ENCODE measurements around the gene LTB4R. TPM values are rescaled to one million over a fixed set of nuclear protein-coding genes. Genes with fewer than 3 reads are reported as not detected.

The LTB4R gene
- total and polyA plus RNA-seq, 4 experiments from 2014 or later = 9.6 to 20.0 (median 15.1) TPM

DNA sequence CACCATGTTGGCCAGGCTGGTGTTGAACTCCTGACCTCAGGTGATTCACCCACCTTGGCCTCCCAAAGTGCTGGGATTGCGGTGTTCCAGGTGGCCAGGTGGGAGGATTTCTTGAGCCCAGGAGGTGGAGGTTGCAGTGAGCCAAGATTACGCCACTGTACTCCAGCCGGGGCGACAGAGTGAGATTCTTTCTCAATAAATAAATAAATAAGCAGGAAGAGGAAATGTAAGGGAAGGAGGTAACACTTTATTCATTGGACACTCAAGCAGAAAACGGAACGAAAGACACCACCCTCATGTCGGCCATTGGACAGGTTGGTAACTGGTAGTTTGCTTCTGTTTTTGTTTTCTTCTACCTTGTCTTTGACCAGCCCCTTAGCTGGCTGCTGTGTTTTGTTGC is 43.7 kb downstream of the LTB4R start:
- peaks cover 8% of the 10 kb centered on the region for H3K27me3 ChIP-seq (ENCODE audit: insufficient read depth, low read length)
- Mint-ChIP-seq H3K27me3 (peaks cover 29% of the 10 kb centered on the region in 2 donors), H3K9me3 (peaks cover 0 to 6% (median 2%) of the 10 kb centered on the region in 8 donors), H3K27ac (no peak overlapping the region), H3K4me1 (no peaks in the 10 kb centered on the region), H3K4me3 (no peak overlapping the region), H3K36me3 (no peaks in the 10 kb centered on the region)
- no peak for DNase-seq
- no peaks in the 10 kb centered on the region for H3K9me3 ChIP-seq (ENCODE audit: control insufficient read depth in 1 of 2, low read length in 2 of 2)
- H3K4me3 ChIP-seq (ENCODE audit: low read length in 2 of 2) = no peak overlapping the region
- no peaks in the 10 kb centered on the region for H3K4me1 ChIP-seq (ENCODE audit: insufficient read depth, low read length)
- ChIA-PET POLR2A (ENCODE audit: partially characterized antibody) (no interaction called here), CTCF (ENCODE audit: partially characterized antibody) (interaction anchor here (0.7 kb wide), 1 partner anchor 120 kb away, joined by 3 read pairs; no protein-coding TSS in a partner anchor)
- H3K27ac ChIP-seq (ENCODE audit: low read depth, low read length) = no peak overlapping the region
- no peaks in the 10 kb centered on the region for H3K36me3 ChIP-seq (ENCODE audit: insufficient read depth, low read length)
- intact Hi-C loops (cut with micrococcal nuclease) = no loop called here

DNA sequence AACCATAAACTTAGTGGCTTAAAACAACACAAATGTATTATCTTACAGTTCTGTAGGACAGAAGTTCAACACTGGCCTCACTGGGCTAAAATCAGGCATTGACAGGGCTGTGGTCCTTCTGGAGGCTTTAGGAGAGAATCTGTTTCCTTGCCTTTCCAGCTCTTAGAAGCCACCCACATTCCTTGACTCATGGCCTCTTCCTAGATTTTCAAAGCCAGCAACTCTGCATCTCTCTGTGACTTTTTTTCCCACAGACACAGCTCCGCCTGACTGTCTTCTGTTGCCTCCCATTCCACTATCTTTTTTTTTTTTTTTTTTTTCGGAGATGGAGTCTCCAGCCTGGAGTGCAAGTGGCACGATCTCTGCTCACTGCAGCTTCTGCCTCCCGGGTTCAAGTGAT is 44.9 kb downstream of the LTB4R start:
- H3K27me3 Mint-ChIP-seq = peaks cover 23 to 30% of the 10 kb centered on the region in 2 donors
- no peaks in the 10 kb centered on the region for H3K9me3 ChIP-seq (ENCODE audit: control insufficient read depth in 1 of 2, low read length in 2 of 2)
- H3K4me3 ChIP-seq (ENCODE audit: low read length in 2 of 2) = no peak overlapping the region
- intact Hi-C loops (cut with micrococcal nuclease) = no loop called here
- no peaks in the 10 kb centered on the region for H3K36me3 ChIP-seq (ENCODE audit: insufficient read depth, low read length)
- H3K4me3 Mint-ChIP-seq = no peak overlapping the region
- CTCF ChIA-PET (ENCODE audit: partially characterized antibody) = interaction anchor here (1.0 kb wide), 1 partner anchor 75 kb away, joined by 3 read pairs; no protein-coding TSS in a partner anchor
- no peaks in the 10 kb centered on the region for H3K4me1 Mint-ChIP-seq
- H3K27me3 ChIP-seq (ENCODE audit: insufficient read depth, low read length) = peaks cover 7% of the 10 kb centered on the region
- H3K36me3 Mint-ChIP-seq = peaks cover 3 to 5% of the 10 kb centered on the region in 2 donors
- no peak overlapping the region for H3K27ac ChIP-seq (ENCODE audit: low read depth, low read length)
- H3K27ac Mint-ChIP-seq = no peak overlapping the region
- peaks cover 0 to 15% (median 5%) of the 10 kb centered on the region in 8 donors for H3K9me3 Mint-ChIP-seq
- no peak for DNase-seq
- POLR2A ChIA-PET (ENCODE audit: partially characterized antibody) = no interaction called here
- H3K4me1 ChIP-seq (ENCODE audit: insufficient read depth, low read length) = no peaks in the 10 kb centered on the region

DNA sequence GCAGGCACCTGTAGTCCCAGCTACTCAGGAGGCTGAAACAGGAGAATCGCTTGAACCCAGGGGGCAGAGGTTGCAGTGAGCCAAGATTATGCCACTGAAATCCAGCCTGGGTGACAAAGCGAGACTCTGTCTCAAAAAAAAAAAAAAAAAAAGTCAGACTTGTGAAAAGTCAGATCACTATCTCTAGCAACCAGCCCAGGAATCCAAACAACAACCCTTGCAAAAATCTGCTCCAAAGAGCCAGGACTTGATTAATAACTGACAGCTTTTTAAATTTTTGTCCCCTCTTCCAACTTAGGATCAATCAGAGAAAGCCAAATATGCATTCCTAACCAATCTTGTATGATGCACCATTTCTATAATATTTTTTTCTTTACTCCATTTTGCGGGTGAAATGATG is 49.0 kb downstream of the LTB4R start:
- peaks cover 4% of the 10 kb centered on the region for H3K4me1 ChIP-seq (ENCODE audit: insufficient read depth, low read length)
- no peaks in the 10 kb centered on the region for H3K36me3 ChIP-seq (ENCODE audit: insufficient read depth, low read length)
- intact Hi-C loops (cut with micrococcal nuclease) = loop anchor here (10.0 kb wide), 1 partner anchor 315 kb away; no protein-coding TSS in a partner anchor
- no peaks in the 10 kb centered on the region for H3K9me3 ChIP-seq (ENCODE audit: control insufficient read depth in 1 of 2, low read length in 2 of 2)
- Mint-ChIP-seq H3K9me3 (peaks cover 0 to 15% (median 5%) of the 10 kb centered on the region in 8 donors), H3K27me3 (peaks cover 12 to 27% of the 10 kb centered on the region in 2 donors), H3K36me3 (peaks cover 3 to 5% of the 10 kb centered on the region in 2 donors), H3K27ac (no peak overlapping the region), H3K4me3 (no peak overlapping the region), H3K4me1 (peaks cover 0 to 3% (median 1%) of the 10 kb centered on the region in 4 donors)
- H3K4me3 ChIP-seq (ENCODE audit: low read length in 2 of 2) = no peak overlapping the region
- DNase-seq = no peak
- POLR2A ChIA-PET (ENCODE audit: partially characterized antibody) = interaction anchor here (1.2 kb wide), 1 partner anchor 70 kb away, joined by 3 read pairs; the partner anchor contains the start of gene KHNYN
- CTCF ChIA-PET (ENCODE audit: partially characterized antibody) = interaction anchor here (2.9 to 3.4 kb wide), 2 partner anchors 27 to 71 kb away, joined by 11 to 14 read pairs; no protein-coding TSS in a partner anchor
- peaks cover 10% of the 10 kb centered on the region for H3K27me3 ChIP-seq (ENCODE audit: insufficient read depth, low read length)
- H3K27ac ChIP-seq (ENCODE audit: low read depth, low read length) = no peak overlapping the region

DNA sequence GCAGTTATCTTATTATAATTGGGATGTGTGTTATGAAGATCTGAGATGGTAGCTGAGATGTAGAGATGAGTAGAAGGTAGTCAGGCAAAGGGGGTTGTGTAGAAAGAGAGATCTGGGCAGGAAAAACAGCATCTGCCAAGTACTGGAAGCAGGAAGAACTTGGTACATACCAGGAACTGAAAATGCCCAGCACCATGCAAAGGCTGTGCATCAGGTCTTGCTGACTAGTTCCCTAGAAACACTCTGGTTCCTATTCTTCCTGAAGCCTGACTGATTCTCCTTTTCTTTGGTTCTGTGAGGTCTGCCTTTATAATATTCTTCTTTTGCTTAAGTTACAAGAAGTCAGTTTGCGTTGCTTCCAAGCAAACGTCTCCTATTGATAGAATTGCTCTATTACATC is 50.0 kb downstream of the LTB4R start:
- no peak overlapping the region for H3K4me3 Mint-ChIP-seq
- H3K36me3 Mint-ChIP-seq = peaks cover 3 to 5% of the 10 kb centered on the region in 2 donors
- peaks cover 14% of the 10 kb centered on the region for H3K4me1 ChIP-seq (ENCODE audit: insufficient read depth, low read length)
- CTCF ChIA-PET (ENCODE audit: partially characterized antibody) = interaction anchor here (1.0 to 2.9 kb wide), 4 partner anchors 28 to 75 kb away, joined by 4 to 14 read pairs (median 8); no protein-coding TSS in a partner anchor
- peaks cover 20 to 35% of the 10 kb centered on the region in 2 donors for H3K27me3 Mint-ChIP-seq
- H3K9me3 Mint-ChIP-seq = peaks cover 0 to 15% (median 5%) of the 10 kb centered on the region in 8 donors
- peaks cover 8 to 12% (median 10%) of the 10 kb centered on the region in 4 donors for H3K4me1 Mint-ChIP-seq
- no peaks in the 10 kb centered on the region for H3K36me3 ChIP-seq (ENCODE audit: insufficient read depth, low read length)
- POLR2A ChIA-PET (ENCODE audit: partially characterized antibody) = interaction anchor here (1.0 to 1.4 kb wide), 2 partner anchors 21 to 66 kb away, joined by 3 to 4 read pairs; partner anchors contain the start of gene RIPK3
- H3K27ac Mint-ChIP-seq = no peak overlapping the region
- peaks cover 17% of the 10 kb centered on the region for H3K27me3 ChIP-seq (ENCODE audit: insufficient read depth, low read length)
- H3K4me3 ChIP-seq (ENCODE audit: low read length in 2 of 2) = no peak overlapping the region
- H3K27ac ChIP-seq (ENCODE audit: low read depth, low read length) = no peak overlapping the region
- H3K9me3 ChIP-seq (ENCODE audit: control insufficient read depth in 1 of 2, low read length in 2 of 2) = no peaks in the 10 kb centered on the region
- intact Hi-C loops (cut with micrococcal nuclease) = loop anchor here (10.0 kb wide), 1 partner anchor 313 kb away; no protein-coding TSS in a partner anchor
- DNase-seq = no peak

DNA sequence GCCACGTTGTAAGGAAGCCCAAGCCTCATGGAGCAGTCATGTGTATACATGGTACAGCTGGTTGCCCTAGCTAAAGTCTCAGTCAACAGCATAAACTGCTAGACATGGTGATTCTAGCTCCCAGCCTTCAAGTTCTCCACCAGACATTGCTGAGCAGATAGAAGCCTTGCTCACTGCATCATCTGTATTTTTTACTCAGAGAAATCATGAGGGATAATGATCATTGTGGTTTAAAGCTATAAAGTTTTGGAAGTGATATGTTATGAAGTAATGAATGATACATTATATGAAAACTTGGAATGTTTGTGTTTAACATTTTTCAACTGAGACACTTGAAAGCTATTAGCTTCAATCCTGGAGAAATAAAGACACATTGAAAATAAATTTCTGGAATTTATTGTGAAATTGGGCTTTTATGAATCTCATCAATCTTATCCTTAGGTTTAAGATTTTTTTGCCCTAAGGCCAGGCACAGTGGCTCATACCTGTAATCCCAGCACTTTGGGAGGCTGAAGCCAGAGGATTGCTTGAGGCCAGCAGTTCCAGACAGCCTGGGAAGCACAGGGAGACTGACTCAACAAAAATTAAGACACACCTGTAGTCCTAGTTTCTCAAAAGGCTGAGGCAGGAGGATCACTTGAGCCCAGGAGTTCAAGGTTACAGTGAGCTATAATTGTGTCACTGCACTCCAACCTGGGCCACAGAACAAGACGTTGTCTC is 51.1 kb downstream of the LTB4R start:
- H3K9me3 ChIP-seq (ENCODE audit: control insufficient read depth in 1 of 2, low read length in 2 of 2) = no peaks in the 10 kb centered on the region
- H3K9me3 Mint-ChIP-seq = peaks cover 0 to 15% (median 5%) of the 10 kb centered on the region in 8 donors
- no peak overlapping the region for H3K27ac ChIP-seq (ENCODE audit: low read depth, low read length)
- H3K36me3 Mint-ChIP-seq = peaks cover 3 to 5% of the 10 kb centered on the region in 2 donors
- intact Hi-C loops (cut with micrococcal nuclease) = loop anchor here (10.0 kb wide), 1 partner anchor 312 kb away; no protein-coding TSS in a partner anchor
- H3K4me1 ChIP-seq (ENCODE audit: insufficient read depth, low read length) = peaks cover 25% of the 10 kb centered on the region
- peaks cover 11 to 21% (median 15%) of the 10 kb centered on the region in 4 donors for H3K4me1 Mint-ChIP-seq
- ChIA-PET POLR2A (ENCODE audit: partially characterized antibody) (interaction anchor here (1.0 to 1.6 kb wide), 3 partner anchors 22 to 68 kb away, joined by 3 to 5 read pairs (median 4); partner anchors contain the start of genes CBLN3, KHNYN and RIPK3), CTCF (ENCODE audit: partially characterized antibody) (interaction anchor here (1.0 to 2.9 kb wide), 4 partner anchors 29 to 74 kb away, joined by 4 to 14 read pairs (median 8); no protein-coding TSS in a partner anchor)
- peaks cover 26% of the 10 kb centered on the region for H3K27me3 ChIP-seq (ENCODE audit: insufficient read depth, low read length)
- peaks cover 27 to 41% of the 10 kb centered on the region in 2 donors for H3K27me3 Mint-ChIP-seq
- H3K27ac Mint-ChIP-seq = no peak overlapping the region
- no peak for DNase-seq
- no peaks in the 10 kb centered on the region for H3K36me3 ChIP-seq (ENCODE audit: insufficient read depth, low read length)
- no peak overlapping the region for H3K4me3 ChIP-seq (ENCODE audit: low read length in 2 of 2)
- H3K4me3 Mint-ChIP-seq = no peak overlapping the region

DNA sequence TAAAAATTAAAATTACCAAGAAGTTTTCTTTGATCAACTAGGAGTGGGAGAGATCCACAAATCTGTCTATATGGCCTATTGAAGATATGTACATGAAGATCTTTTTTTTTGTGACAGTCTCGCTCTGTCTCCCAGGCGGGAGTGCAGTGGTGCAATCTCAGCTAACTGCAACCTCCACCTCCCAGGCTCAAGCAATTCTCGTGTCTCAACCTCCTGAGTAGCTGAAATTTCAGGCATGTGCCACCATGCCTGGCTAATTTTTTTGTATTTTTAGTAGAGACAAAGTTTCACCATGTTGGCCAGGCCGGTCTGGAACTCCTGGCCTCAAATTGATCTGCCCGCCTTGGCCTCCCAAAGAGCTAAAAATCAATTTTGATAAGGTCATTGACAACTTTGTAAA is 52.1 kb downstream of the LTB4R start:
- H3K27me3 Mint-ChIP-seq = peaks cover 33 to 43% of the 10 kb centered on the region in 2 donors
- DNase-seq = no peak
- ChIA-PET POLR2A (ENCODE audit: partially characterized antibody) (interaction anchor here (1.6 kb wide), 1 partner anchor 67 kb away, joined by 5 read pairs; the partner anchor contains the start of genes CBLN3 and KHNYN), CTCF (ENCODE audit: partially characterized antibody) (interaction anchor here (2.7 kb wide), 1 partner anchor 73 kb away, joined by 11 read pairs; no protein-coding TSS in a partner anchor)
- Histone ChIP-seq H3K36me3 (ENCODE audit: insufficient read depth, low read length) (no peaks in the 10 kb centered on the region), H3K4me1 (ENCODE audit: insufficient read depth, low read length) (peaks cover 35% of the 10 kb centered on the region), H3K27ac (ENCODE audit: low read depth, low read length) (no peak overlapping the region), H3K9me3 (ENCODE audit: control insufficient read depth in 1 of 2, low read length in 2 of 2) (no peaks in the 10 kb centered on the region), H3K27me3 (ENCODE audit: insufficient read depth, low read length) (peaks cover 31% of the 10 kb centered on the region), H3K4me3 (ENCODE audit: low read length in 2 of 2) (no peak overlapping the region)
- no peak overlapping the region for H3K27ac Mint-ChIP-seq
- H3K4me1 Mint-ChIP-seq = peaks cover 14 to 26% (median 20%) of the 10 kb centered on the region in 4 donors
- peaks cover 0 to 15% (median 5%) of the 10 kb centered on the region in 8 donors for H3K9me3 Mint-ChIP-seq
- intact Hi-C loops (cut with micrococcal nuclease) = loop anchor here (10.0 kb wide), 1 partner anchor 311 kb away; no protein-coding TSS in a partner anchor
- H3K36me3 Mint-ChIP-seq = peaks cover 3 to 5% of the 10 kb centered on the region in 2 donors
- no peak overlapping the region for H3K4me3 Mint-ChIP-seq

Data from CD4-positive, alpha-beta memory T cell (primary cell).